Measurements from ENCODE around the gene RCAN2.

The RCAN2 gene

GRCh38 chr6:46491628-46492547 lies 639 bp upstream of the RCAN2 start:
- no peak for DNase-seq (ENCODE audit: low read depth)

GRCh38 chr6:46490425-46491200 lies 636 bp downstream of the RCAN2 start:
- no peak for DNase-seq (ENCODE audit: low read depth)

- DNase-seq (ENCODE audit: low read depth): no peak
These were observed 5.1 kb downstream of the RCAN2 start for GRCh38 chr6:46486181-46486580.

GRCh38 chr6:46484081-46484820 lies 7.0 kb downstream of the RCAN2 start:
- DNase-seq (ENCODE audit: low read depth): no peak

GRCh38 chr6:46476301-46476700 lies 14.9 kb downstream of the RCAN2 start:
- no peak for DNase-seq (ENCODE audit: low read depth)

- DNase-seq (ENCODE audit: low read depth): no peak
These were observed 17.4 kb downstream of the RCAN2 start for GRCh38 chr6:46473881-46474280.

GRCh38 chr6:46472243-46472642 lies 19.0 kb downstream of the RCAN2 start:
- no peak for DNase-seq (ENCODE audit: low read depth)

GRCh38 chr6:46469021-46469420 lies 22.2 kb downstream of the RCAN2 start:
- no peak for DNase-seq (ENCODE audit: low read depth)

GRCh38 chr6:46468403-46469010 lies 22.7 kb downstream of the RCAN2 start:
- DNase-seq (ENCODE audit: low read depth): no peak

- no peak for DNase-seq (ENCODE audit: low read depth)
These were observed 24.7 kb downstream of the RCAN2 start for GRCh38 chr6:46466570-46466969.

GRCh38 chr6:46465294-46466165 lies 25.7 kb downstream of the RCAN2 start:
- no peak for DNase-seq (ENCODE audit: low read depth)

- DNase-seq (ENCODE audit: low read depth): no peak
These were observed 35.0 kb downstream of the RCAN2 start for GRCh38 chr6:46456297-46456696.

- no peak for DNase-seq (ENCODE audit: low read depth)
These were observed 36.6 kb downstream of the RCAN2 start for GRCh38 chr6:46454691-46455090.

- DNase-seq (ENCODE audit: low read depth): no peak
These were observed 37.4 kb downstream of the RCAN2 start for GRCh38 chr6:46453741-46454316.

- DNase-seq (ENCODE audit: low read depth): no peak
These were observed 38.0 kb downstream of the RCAN2 start for GRCh38 chr6:46453216-46453615.

- no peak for DNase-seq (ENCODE audit: low read depth)
These were observed 38.8 kb downstream of the RCAN2 start for GRCh38 chr6:46452312-46452917.

GRCh38 chr6:46451343-46451742 lies 39.9 kb downstream of the RCAN2 start:
- DNase-seq (ENCODE audit: low read depth): no peak

GRCh38 chr6:46444772-46445454 lies 46.3 kb downstream of the RCAN2 start:
- DNase-seq (ENCODE audit: low read depth): no peak

- no peak for DNase-seq (ENCODE audit: low read depth)
These were observed 47.6 kb downstream of the RCAN2 start for GRCh38 chr6:46443623-46444022.

GRCh38 chr6:46440641-46441040 lies 50.6 kb downstream of the RCAN2 start:
- DNase-seq (ENCODE audit: low read depth): no peak

All from stimulated activated CD4-positive, alpha-beta T cell treated with anti-CD3 and anti-CD28 coated beads, Interleukin-2, amount 100 ng/mL, for 4 hours (primary cell).